ENCODE measurements around the gene SCPEP1. TPM values are rescaled to one million over a fixed set of nuclear protein-coding genes. Genes with fewer than 3 reads are reported as not detected.

Gene SCPEP1
- total and polyA plus RNA-seq, 2 of the 13 experiments (the other 11 are each of a cell fraction or from before 2014, with no cell fraction given): 24.3 to 27.3 TPM

DNA sequence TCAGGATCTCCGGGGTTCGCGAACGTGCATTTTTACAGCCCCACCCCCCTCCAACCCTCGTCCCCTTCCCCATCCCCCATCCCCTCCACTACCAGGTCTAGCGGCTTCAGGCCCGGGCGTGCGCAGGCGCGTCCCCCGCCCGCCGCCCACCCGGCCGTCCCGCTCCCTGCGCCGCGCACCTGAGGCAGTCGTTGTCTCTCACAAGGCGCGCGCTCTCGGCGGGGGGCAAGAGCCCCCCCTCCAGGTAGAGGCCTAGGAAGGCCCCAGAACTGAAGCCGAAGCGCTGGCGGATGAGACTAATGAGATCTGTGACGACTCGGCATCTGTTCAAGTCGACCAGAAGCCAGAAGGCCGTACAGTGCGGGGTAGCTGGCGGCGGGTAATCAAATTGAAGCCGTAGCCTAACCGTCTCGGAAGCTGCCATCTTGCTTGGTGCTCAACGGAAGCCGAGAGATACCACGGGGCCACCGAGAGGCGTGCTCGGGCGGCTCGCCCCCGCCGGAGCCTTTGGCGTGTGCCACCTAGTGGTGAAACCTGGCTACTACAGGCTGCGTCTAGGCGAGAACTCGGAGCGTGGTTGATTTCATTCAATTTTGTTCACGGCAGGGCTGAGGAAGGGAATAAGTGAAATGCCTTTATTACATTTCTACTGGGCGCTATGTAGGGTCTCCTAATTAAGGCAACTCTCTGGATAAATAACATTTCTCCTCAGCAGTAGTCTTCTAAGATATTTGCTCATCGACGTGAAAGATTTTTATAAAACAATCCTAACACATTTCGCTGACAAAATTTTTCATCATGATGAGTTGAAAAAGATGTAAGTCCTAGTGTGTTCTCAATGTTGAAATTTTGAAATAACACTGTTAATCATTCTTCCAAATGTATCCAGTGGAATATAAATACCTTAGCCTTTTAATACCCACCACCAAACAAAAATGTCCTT, 17.1 kb upstream of the SCPEP1 start, which contains the start of gene COIL (continued):
- TF ChIP-seq ZFX (CRISPR knock-in tag; IDR thresholded peaks at IDR 0.05; ENCODE audit: low read depth) (peak; percentile 97), ZNF816 (CRISPR knock-in tag; IDR thresholded peaks at IDR 0.05; ENCODE audit: borderline replicate concordance) (peak; percentile 51; the same call in 1 of the 2 replicates), STAG1 (CRISPR knock-in tag; IDR thresholded peaks at IDR 0.05) (peak; percentile 71), ZNF564 (CRISPR knock-in tag; IDR thresholded peaks at IDR 0.05) (peak; percentile 54; the same call in 1 of the 2 replicates), NFRKB (IDR thresholded peaks at IDR 0.05) (peak; percentile 73; the same call in 1 of the 2 replicates), ZNF562 (CRISPR knock-in tag; IDR thresholded peaks at IDR 0.05; ENCODE audit: borderline replicate concordance) (no peak), HNRNPL (IDR thresholded peaks at IDR 0.05; ENCODE audit: low read depth, low read length) (peak; percentile 47; the same call in 1 of the 2 replicates), U2AF1 (optimal IDR thresholded peaks at IDR 0.05; ENCODE audit: low read depth, low read length) (no peak), DR1 (CRISPR knock-in tag; IDR thresholded peaks at IDR 0.05) (peak; percentile 61; the same call in 1 of the 2 replicates), CREBL2 (CRISPR knock-in tag; IDR thresholded peaks at IDR 0.05; ENCODE audit: borderline replicate concordance) (peak; percentile 88; the same call in 1 of the 2 replicates), ZBED4 (CRISPR knock-in tag; IDR thresholded peaks at IDR 0.05; ENCODE audit: borderline replicate concordance) (peak; percentile 73; the same call in 1 of the 2 replicates), ZNF75D (CRISPR knock-in tag; IDR thresholded peaks at IDR 0.05; ENCODE audit: borderline replicate concordance) (no peak), ZNF878 (CRISPR knock-in tag; IDR thresholded peaks at IDR 0.05) (peak; percentile 63; the same call in 1 of the 2 replicates), PRDM15 (CRISPR knock-in tag; IDR thresholded peaks at IDR 0.05) (no peak), KDM6A (CRISPR knock-in tag; IDR thresholded peaks at IDR 0.05; ENCODE audit: low read depth) (no peak)
- TF ChIP-seq, protein P1, sequence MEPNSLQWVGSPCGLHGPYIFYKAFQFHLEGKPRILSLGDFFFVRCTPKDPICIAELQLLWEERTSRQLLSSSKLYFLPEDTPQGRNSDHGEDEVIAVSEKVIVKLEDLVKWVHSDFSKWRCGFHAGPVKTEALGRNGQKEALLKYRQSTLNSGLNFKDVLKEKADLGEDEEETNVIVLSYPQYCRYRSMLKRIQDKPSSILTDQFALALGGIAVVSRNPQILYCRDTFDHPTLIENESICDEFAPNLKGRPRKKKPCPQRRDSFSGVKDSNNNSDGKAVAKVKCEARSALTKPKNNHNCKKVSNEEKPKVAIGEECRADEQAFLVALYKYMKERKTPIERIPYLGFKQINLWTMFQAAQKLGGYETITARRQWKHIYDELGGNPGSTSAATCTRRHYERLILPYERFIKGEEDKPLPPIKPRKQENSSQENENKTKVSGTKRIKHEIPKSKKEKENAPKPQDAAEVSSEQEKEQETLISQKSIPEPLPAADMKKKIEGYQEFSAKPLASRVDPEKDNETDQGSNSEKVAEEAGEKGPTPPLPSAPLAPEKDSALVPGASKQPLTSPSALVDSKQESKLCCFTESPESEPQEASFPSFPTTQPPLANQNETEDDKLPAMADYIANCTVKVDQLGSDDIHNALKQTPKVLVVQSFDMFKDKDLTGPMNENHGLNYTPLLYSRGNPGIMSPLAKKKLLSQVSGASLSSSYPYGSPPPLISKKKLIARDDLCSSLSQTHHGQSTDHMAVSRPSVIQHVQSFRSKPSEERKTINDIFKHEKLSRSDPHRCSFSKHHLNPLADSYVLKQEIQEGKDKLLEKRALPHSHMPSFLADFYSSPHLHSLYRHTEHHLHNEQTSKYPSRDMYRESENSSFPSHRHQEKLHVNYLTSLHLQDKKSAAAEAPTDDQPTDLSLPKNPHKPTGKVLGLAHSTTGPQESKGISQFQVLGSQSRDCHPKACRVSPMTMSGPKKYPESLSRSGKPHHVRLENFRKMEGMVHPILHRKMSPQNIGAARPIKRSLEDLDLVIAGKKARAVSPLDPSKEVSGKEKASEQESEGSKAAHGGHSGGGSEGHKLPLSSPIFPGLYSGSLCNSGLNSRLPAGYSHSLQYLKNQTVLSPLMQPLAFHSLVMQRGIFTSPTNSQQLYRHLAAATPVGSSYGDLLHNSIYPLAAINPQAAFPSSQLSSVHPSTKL (CRISPR knock-in tag; IDR thresholded peaks at IDR 0.05): peak; percentile 74
